DND-41 (cell line): ENCODE measurements around the gene RMND5A.

Experiments
- ATAC-seq: fragments of 200-7000 bp; cut with Tn5 transposase; 3 replicates; pipeline ENCODE4 v1.9.1; 2021; ENCODE audit warnings: low read depth; ENCODE audit not compliant: insufficient read depth
- DNase-seq: peaks from one replicate; pipeline ENCODE4 v3.0.0-alpha.2; 2020
- H2AFZ ChIP-seq: 2 replicates; pipeline ENCODE4 v1.6.0; 2012; ENCODE audit warnings: low read depth, low read length
- H3K27ac ChIP-seq: 2 replicates; pipeline ENCODE4 v1.5.1; 2012; ENCODE audit warnings: low read length, inconsistent platforms
- H3K27me3 ChIP-seq: fragments of 200-600 bp; sonication (generic); 2 replicates; pipeline ENCODE4 v1.6.0; 2012; ENCODE audit warnings: low read length, mild to moderate bottlenecking, inconsistent platforms; ENCODE audit not compliant: insufficient read depth, poor library complexity
- H3K36me3 ChIP-seq: 2 replicates; pipeline ENCODE4 v1.5.1; 2012; ENCODE audit warnings: low read length, inconsistent platforms; ENCODE audit not compliant: insufficient read depth
- H3K4me1 ChIP-seq: 2 replicates; pipeline ENCODE4 v1.5.1; 2012; ENCODE audit warnings: mild to moderate bottlenecking, low read length; ENCODE audit not compliant: insufficient read depth
- H3K4me2 ChIP-seq: 2 replicates; pipeline ENCODE4 v1.6.0; 2012; ENCODE audit warnings: mild to moderate bottlenecking, moderate library complexity, low read length, inconsistent platforms; ENCODE audit not compliant: insufficient read depth
- H3K4me3 ChIP-seq, 2 experiments: fragments of 200-600 bp in 1 of 2; shearing (Covaris generic) in 1 of 2; 2 replicates each; pipeline ENCODE4 v1.5.1; 2012 to 2016; ENCODE audit warnings: inconsistent platforms in 2 of 2, low read length in 2 of 2, mild to moderate bottlenecking in 2 of 2, low read depth in 1 of 2, moderate library complexity in 1 of 2
- H3K79me2 ChIP-seq: 2 replicates; pipeline ENCODE4 v1.6.0; 2012; ENCODE audit warnings: low read length, inconsistent platforms; ENCODE audit not compliant: insufficient read depth
- H3K9ac ChIP-seq: 2 replicates; pipeline ENCODE4 v1.6.0; 2012; ENCODE audit warnings: low read depth, mild to moderate bottlenecking, inconsistent platforms, low read length, moderate library complexity
- H3K9me3 ChIP-seq: 2 replicates; pipeline ENCODE4 v1.5.1; 2012; ENCODE audit warnings: low read length, moderate library complexity, mild to moderate bottlenecking, inconsistent platforms; ENCODE audit not compliant: insufficient read depth, severe bottlenecking
- H4K20me1 ChIP-seq: 2 replicates; pipeline ENCODE4 v1.6.0; 2012; ENCODE audit warnings: low read length; ENCODE audit not compliant: insufficient read depth
- CTCF ChIP-seq: IDR thresholded peaks from 2 replicates; pipeline ENCODE4 v1.5.1; 2012; ENCODE audit warnings: borderline replicate concordance, low read length, moderate library complexity, mild to moderate bottlenecking; ENCODE audit not compliant: poor library complexity, severe bottlenecking; ENCODE audit errors: extremely low read depth
- EZH2 ChIP-seq: IDR thresholded peaks from 3 replicates; pipeline ENCODE4 v1.6.1; 2012; ENCODE audit warnings: borderline replicate concordance, low read depth, mild to moderate bottlenecking, moderate library complexity, low read length, inconsistent platforms; ENCODE audit not compliant: severe bottlenecking

The RMND5A gene

GRCh38 chr2:86794861-86795260 lies 74.8 kb downstream of the RMND5A start:
- Histone ChIP-seq H3K9me3 (peaks cover 13% of the 10 kb centered on the region), H3K36me3 (no peaks in the 10 kb centered on the region), H3K4me2 (no peak overlapping the region), H3K4me3 (no peak overlapping the region), H4K20me1 (no peaks in the 10 kb centered on the region), H3K79me2 (no peaks in the 10 kb centered on the region), H2AFZ (peak overlapping the region; percentile 45), H3K27ac (peak overlapping the region; percentile 33; the same call in 1 of the 2 replicates), H3K27me3 (no peaks in the 10 kb centered on the region), H3K4me1 (peaks cover 14% of the 10 kb centered on the region), H3K9ac (no peak overlapping the region)
- DNase-seq (peak; percentile 55), ATAC-seq (peak; percentile 98)
- TF ChIP-seq EZH2 (no peak), CTCF (no peak)

GRCh38 chr2:86800856-86801567 lies 80.9 kb downstream of the RMND5A start:
- no peaks in the 10 kb centered on the region for H3K36me3 ChIP-seq
- no peaks in the 10 kb centered on the region for H3K4me1 ChIP-seq
- DNase-seq (no peak), ATAC-seq (no peak)
- no peak overlapping the region for H3K9ac ChIP-seq
- no peak overlapping the region for H3K4me3 ChIP-seq
- H3K27me3 ChIP-seq: no peaks in the 10 kb centered on the region
- no peaks in the 10 kb centered on the region for H4K20me1 ChIP-seq
- peaks cover 13% of the 10 kb centered on the region for H3K9me3 ChIP-seq
- H3K27ac ChIP-seq: no peak overlapping the region
- no peaks in the 10 kb centered on the region for H3K79me2 ChIP-seq
- no peak overlapping the region for H3K4me2 ChIP-seq
- H2AFZ ChIP-seq: no peak overlapping the region
- no peak for TF ChIP-seq EZH2
- TF ChIP-seq CTCF: no peak

- ATAC-seq: no peak
Measured at GRCh38 chr2:86806059-86806857, 86.2 kb downstream of the RMND5A start.

More at GRCh38 chr2:86806059-86806857, 86.2 kb downstream of the RMND5A start:
- no peak overlapping the region for H2AFZ ChIP-seq
- H3K4me3 ChIP-seq: no peak overlapping the region
- DNase-seq: no peak
- no peaks in the 10 kb centered on the region for H3K79me2 ChIP-seq
- H3K4me1 ChIP-seq: peaks cover 20% of the 10 kb centered on the region
- no peak overlapping the region for H3K27ac ChIP-seq
- no peak overlapping the region for H3K9ac ChIP-seq
- H3K27me3 ChIP-seq: no peaks in the 10 kb centered on the region
- no peaks in the 10 kb centered on the region for H4K20me1 ChIP-seq
- no peaks in the 10 kb centered on the region for H3K36me3 ChIP-seq
- H3K4me2 ChIP-seq: no peak overlapping the region
- H3K9me3 ChIP-seq: no peaks in the 10 kb centered on the region
- TF ChIP-seq EZH2 (no peak), CTCF (no peak)
